ENCODE measurements around the gene ZFYVE9.
A peak's percentile ranks its signal among the peaks of the same experiment; 100 is the strongest.

ZFYVE9 gene

DNA sequence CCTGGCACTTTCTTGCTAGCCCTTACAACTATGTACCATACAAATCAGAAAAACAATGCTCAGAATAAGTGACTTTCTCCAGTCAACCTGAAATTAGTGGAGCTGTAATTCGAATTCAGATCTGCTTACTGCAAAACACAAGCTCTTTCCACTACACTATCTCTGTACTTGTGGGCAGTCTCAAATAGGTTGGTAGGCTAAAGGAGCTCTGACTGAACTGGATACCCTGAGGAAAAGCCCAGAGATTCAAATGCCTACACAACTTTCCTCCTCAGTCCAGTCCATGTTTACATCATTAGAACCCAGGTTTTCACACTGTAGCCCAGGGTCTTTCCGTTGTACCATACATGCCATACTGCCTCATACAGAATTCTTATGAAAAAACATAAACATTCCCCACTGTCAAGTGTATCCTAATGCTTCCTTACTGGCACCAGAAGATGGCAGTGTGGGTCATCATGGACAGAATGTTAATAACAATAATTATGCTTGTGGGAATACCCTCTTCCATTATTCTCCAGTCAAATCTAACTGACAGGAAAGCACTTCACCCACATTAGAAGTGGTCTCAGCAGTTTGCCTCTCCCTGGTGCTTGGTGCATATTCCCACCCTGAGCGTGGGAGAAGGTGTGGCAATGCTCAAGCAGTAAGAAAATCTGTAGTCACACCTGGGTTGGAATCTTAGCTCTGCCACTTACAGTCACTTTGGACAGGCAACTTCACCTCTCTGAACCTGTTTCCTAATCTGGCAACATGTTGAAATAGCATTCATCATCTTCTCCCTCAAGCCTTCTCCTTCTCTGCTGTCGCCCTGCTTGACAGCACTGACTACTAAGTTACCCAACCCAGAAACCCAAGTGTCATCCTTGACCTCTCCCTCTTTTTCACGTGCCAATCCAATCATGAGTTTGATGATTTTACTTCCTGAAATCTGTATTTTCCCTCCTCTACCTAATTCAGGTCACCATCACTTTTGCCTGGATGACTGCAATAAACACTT is 14.4 kb upstream of the ZFYVE9 start (continued):
- no peak for TF ChIP-seq ZNF837 (tag by site-specific recombination; IDR thresholded peaks at IDR 0.05)
- TF ChIP-seq ZNF561 (tag by site-specific recombination; IDR thresholded peaks at IDR 0.05; ENCODE audit: borderline replicate concordance) = no peak
- TF ChIP-seq ZNF776 (tag by site-specific recombination; IDR thresholded peaks at IDR 0.05; ENCODE audit: borderline replicate concordance) = no peak

DNA sequence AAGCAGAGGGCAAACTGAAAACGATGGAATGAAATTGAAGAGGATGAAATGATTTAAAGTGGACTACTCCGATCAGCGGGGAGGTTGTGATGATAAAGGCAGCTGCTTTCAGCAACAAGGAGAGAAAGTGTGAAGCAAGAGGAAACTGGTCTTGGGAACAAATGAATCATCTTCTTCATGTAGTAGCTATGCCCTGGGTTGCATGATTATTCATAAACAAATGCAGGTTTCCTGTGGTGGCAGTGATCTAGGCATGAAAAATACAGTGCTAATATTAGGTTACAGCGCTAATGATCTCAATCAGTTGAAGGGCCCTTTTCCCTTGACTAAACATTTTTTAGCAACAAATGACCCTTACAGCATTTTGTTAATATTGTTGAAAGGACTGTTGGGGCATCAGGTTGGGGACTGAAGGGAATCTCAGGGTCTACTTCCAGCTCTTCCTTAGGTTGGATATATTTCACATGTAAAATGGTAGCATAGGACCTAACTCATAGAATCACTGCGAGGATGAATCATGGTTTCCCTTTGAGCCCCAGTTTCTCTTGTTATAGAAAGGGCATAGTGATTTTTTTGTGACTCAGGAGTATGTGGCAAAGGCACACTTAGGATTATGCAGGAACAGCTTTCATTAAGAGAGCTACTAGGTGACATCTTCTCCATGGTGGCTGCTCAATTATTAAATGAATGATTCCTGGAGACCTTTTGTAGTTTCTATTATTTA is 1.9 kb upstream of the ZFYVE9 start:
- no peaks in the 10 kb centered on the region for H3K9me3 ChIP-seq (ENCODE audit: control insufficient read depth, insufficient read depth, low read depth, low read length)
- H3K27ac ChIP-seq (ENCODE audit: extremely low read depth, low read depth, low read length) = no peak overlapping the region
- ChIA-PET CTCF (interaction anchor here (0.6 to 2.0 kb wide), 4 partner anchors 12 to 265 kb away, joined by 3 to 13 read pairs (median 3); no protein-coding TSS in a partner anchor), POLR2A (interaction anchor here (1.1 kb wide), 1 partner anchor 83 kb away, joined by 3 read pairs; no protein-coding TSS in a partner anchor)
- H3K4me3 ChIP-seq (ENCODE audit: low read depth, low read length) = no peak overlapping the region
- no peaks in the 10 kb centered on the region for H3K36me3 ChIP-seq (ENCODE audit: control insufficient read depth in 2 of 2, insufficient read depth in 1 of 2, low read length in 2 of 2)
- peaks cover 7% of the 10 kb centered on the region for H3K4me1 ChIP-seq (ENCODE audit: control insufficient read depth, insufficient read depth, low read length)
- no peak for TF ChIP-seq ZNF624 (tag by site-specific recombination; IDR thresholded peaks at IDR 0.05)
- no peak for TF ChIP-seq BCL11B (tag by site-specific recombination; IDR thresholded peaks at IDR 0.05; ENCODE audit: low read depth)
- TF ChIP-seq, protein P1, sequence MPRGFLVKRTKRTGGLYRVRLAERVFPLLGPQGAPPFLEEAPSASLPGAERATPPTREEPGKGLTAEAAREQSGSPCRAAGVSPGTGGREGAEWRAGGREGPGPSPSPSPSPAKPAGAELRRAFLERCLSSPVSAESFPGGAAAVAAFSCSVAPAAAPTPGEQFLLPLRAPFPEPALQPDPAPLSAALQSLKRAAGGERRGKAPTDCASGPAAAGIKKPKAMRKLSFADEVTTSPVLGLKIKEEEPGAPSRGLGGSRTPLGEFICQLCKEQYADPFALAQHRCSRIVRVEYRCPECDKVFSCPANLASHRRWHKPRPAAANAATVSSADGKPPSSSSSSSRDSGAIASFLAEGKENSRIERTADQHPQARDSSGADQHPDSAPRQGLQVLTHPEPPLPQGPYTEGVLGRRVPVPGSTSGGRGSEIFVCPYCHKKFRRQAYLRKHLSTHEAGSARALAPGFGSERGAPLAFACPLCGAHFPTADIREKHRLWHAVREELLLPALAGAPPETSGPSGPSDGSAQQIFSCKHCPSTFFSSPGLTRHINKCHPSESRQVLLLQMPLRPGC (tag by site-specific recombination; IDR thresholded peaks at IDR 0.05) = no peak
- no peak for TF ChIP-seq ZBTB44 (tag by site-specific recombination; IDR thresholded peaks at IDR 0.05)
- no peak for TF ChIP-seq ZNF302 (tag by site-specific recombination; IDR thresholded peaks at IDR 0.05; ENCODE audit: low read depth)
- TF ChIP-seq, protein P2, sequence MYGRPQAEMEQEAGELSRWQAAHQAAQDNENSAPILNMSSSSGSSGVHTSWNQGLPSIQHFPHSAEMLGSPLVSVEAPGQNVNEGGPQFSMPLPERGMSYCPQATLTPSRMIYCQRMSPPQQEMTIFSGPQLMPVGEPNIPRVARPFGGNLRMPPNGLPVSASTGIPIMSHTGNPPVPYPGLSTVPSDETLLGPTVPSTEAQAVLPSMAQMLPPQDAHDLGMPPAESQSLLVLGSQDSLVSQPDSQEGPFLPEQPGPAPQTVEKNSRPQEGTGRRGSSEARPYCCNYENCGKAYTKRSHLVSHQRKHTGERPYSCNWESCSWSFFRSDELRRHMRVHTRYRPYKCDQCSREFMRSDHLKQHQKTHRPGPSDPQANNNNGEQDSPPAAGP (tag by site-specific recombination; IDR thresholded peaks at IDR 0.05) = no peak
- TF ChIP-seq ZNF660 (tag by site-specific recombination; IDR thresholded peaks at IDR 0.05) = 0 out of 2 replicates have a peak, but pooled peaks have one; percentile 14
- no peak for TF ChIP-seq ZNF391 (tag by site-specific recombination; IDR thresholded peaks at IDR 0.05; ENCODE audit: borderline replicate concordance, low read depth)
- TF ChIP-seq GFI1B (tag by site-specific recombination; IDR thresholded peaks at IDR 0.05) = no peak
- no peak for TF ChIP-seq IKZF3 (tag by site-specific recombination; IDR thresholded peaks at IDR 0.05)
- TF ChIP-seq, protein P3, sequence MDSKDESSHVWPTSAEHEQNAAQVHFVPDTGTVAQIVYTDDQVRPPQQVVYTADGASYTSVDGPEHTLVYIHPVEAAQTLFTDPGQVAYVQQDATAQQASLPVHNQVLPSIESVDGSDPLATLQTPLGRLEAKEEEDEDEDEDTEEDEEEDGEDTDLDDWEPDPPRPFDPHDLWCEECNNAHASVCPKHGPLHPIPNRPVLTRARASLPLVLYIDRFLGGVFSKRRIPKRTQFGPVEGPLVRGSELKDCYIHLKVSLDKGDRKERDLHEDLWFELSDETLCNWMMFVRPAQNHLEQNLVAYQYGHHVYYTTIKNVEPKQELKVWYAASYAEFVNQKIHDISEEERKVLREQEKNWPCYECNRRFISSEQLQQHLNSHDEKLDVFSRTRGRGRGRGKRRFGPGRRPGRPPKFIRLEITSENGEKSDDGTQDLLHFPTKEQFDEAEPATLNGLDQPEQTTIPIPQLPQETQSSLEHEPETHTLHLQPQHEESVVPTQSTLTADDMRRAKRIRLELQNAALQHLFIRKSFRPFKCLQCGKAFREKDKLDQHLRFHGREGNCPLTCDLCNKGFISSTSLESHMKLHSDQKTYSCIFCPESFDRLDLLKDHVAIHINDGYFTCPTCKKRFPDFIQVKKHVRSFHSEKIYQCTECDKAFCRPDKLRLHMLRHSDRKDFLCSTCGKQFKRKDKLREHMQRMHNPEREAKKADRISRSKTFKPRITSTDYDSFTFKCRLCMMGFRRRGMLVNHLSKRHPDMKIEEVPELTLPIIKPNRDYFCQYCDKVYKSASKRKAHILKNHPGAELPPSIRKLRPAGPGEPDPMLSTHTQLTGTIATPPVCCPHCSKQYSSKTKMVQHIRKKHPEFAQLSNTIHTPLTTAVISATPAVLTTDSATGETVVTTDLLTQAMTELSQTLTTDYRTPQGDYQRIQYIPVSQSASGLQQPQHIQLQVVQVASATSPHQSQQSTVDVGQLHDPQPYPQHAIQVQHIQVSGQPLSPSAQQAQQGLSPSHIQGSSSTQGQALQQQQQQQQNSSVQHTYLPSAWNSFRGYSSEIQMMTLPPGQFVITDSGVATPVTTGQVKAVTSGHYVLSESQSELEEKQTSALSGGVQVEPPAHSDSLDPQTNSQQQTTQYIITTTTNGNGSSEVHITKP (tag by site-specific recombination; IDR thresholded peaks at IDR 0.05) = peak; percentile 54
- no peak for TF ChIP-seq KLF1 (tag by site-specific recombination; IDR thresholded peaks at IDR 0.05)
- no peak for TF ChIP-seq ZNF16 (tag by site-specific recombination; IDR thresholded peaks at IDR 0.05; ENCODE audit: low read depth)
- no peak for TF ChIP-seq ZBTB49 (tag by site-specific recombination; IDR thresholded peaks at IDR 0.05; ENCODE audit: low read depth)
- no peak for TF ChIP-seq ZNF629 (tag by site-specific recombination; IDR thresholded peaks at IDR 0.05)
- peak; percentile 64 for TF ChIP-seq ZBTB20 (tag by site-specific recombination; IDR thresholded peaks at IDR 0.05)
- no peak for TF ChIP-seq OVOL3 (tag by site-specific recombination; IDR thresholded peaks at IDR 0.05)
- TF ChIP-seq, protein P4, sequence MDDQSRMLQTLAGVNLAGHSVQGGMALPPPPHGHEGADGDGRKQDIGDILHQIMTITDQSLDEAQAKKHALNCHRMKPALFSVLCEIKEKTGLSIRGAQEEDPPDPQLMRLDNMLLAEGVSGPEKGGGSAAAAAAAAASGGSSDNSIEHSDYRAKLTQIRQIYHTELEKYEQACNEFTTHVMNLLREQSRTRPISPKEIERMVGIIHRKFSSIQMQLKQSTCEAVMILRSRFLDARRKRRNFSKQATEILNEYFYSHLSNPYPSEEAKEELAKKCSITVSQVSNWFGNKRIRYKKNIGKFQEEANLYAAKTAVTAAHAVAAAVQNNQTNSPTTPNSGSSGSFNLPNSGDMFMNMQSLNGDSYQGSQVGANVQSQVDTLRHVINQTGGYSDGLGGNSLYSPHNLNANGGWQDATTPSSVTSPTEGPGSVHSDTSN (CRISPR knock-in tag; IDR thresholded peaks at IDR 0.05) = no peak
- TF ChIP-seq ZNF747 (tag by site-specific recombination; IDR thresholded peaks at IDR 0.05) = no peak

Measured in HEK293 (cell line).